K562 (cell line): Measurements from ENCODE around the gene MRPL32. TPM values are rescaled to one million over a fixed set of nuclear protein-coding genes. Genes with fewer than 3 reads are reported as not detected.

Source experiments
- ESRRB ChIP-seq: fragments of 250-450 bp; sonication (Bioruptor Pico); IDR thresholded peaks from 2 replicates; pipeline ENCODE4 v1.5.0; 2020; ENCODE audit warnings: mild to moderate bottlenecking, moderate library complexity, borderline replicate concordance
- FIP1L1 ChIP-seq: fragments of 200-400 bp; formaldehyde crosslinking; IDR thresholded peaks from 2 replicates; pipeline ENCODE4 v1.6.1; 2018; ENCODE audit warnings: mild to moderate bottlenecking, low read depth, low read length; ENCODE audit not compliant: poor library complexity, severe bottlenecking
- GABPB2 ChIP-seq: fragments of 250-450 bp; sonication (Bioruptor Pico); conservative IDR thresholded peaks from 2 replicates; pipeline ENCODE4 v1.5.1; 2021; ENCODE audit warnings: mild to moderate bottlenecking
- GATA2 ChIP-seq: sonication (generic); formaldehyde crosslinking; IDR thresholded peaks from 2 replicates; pipeline ENCODE4 v1.4.0; 2020; ENCODE audit warnings: mild to moderate bottlenecking, missing genetic modification reagents
- HCFC1 ChIP-seq: IDR thresholded peaks from 2 replicates; pipeline ENCODE4 v1.6.1; 2012; ENCODE audit warnings: low read depth, low read length, improper control_type of control experiment
- HDAC1 ChIP-seq, 2 experiments: fragments of 450-650 bp; IDR thresholded peaks; 2 replicates each; pipeline ENCODE4 v1.6.1; 2016 to 2017; ENCODE audit warnings: inconsistent platforms in 1 of 2, mild to moderate bottlenecking in 1 of 2, moderate library complexity in 1 of 2
- MBD2 ChIP-seq: sonication (generic); IDR thresholded peaks from 2 replicates; pipeline ENCODE4 v1.6.1; 2016; ENCODE audit warnings: low read depth, borderline replicate concordance
- POLR3A ChIP-seq: IDR thresholded peaks from 2 replicates; pipeline ENCODE4 v1.6.1; 2011; ENCODE audit warnings: borderline replicate concordance, mild to moderate bottlenecking, moderate library complexity; ENCODE audit not compliant: insufficient read length, insufficient read depth; ENCODE audit errors: extremely low read depth
- RBM14 ChIP-seq: fragments of 200-400 bp; formaldehyde crosslinking; IDR thresholded peaks from 2 replicates; pipeline ENCODE4 v1.6.1; 2018; ENCODE audit warnings: low read depth, mild to moderate bottlenecking, low read length, moderate library complexity, borderline replicate concordance; ENCODE audit not compliant: insufficient read depth
- RBM15 ChIP-seq: fragments of 200-400 bp; formaldehyde crosslinking; IDR thresholded peaks from 2 replicates; pipeline ENCODE4 v1.6.1; 2018; ENCODE audit warnings: mild to moderate bottlenecking, low read length, moderate library complexity; ENCODE audit not compliant: insufficient read depth
- SMARCB1 ChIP-seq: IDR thresholded peaks from 2 replicates; pipeline ENCODE4 v1.6.1; 2011; ENCODE audit warnings: improper control_type of control experiment, low read depth; ENCODE audit not compliant: insufficient read length
- STAG1 ChIP-seq: sonication (generic); formaldehyde crosslinking; IDR thresholded peaks from 2 replicates; pipeline ENCODE4 v1.5.0; 2020; ENCODE audit warnings: missing genetic modification reagents, borderline replicate concordance
- TBP ChIP-seq: optimal IDR thresholded peaks from 2 replicates; pipeline ENCODE3; 2011; ENCODE audit warnings: low read depth, low read length, improper control_type of control experiment
- ZNF124 ChIP-seq: sonication (generic); formaldehyde crosslinking; IDR thresholded peaks from 2 replicates; pipeline ENCODE4 v1.8.1; 2022; ENCODE audit warnings: missing genetic modification reagents
- ZNF143 ChIP-seq: sonication (generic); formaldehyde crosslinking; IDR thresholded peaks from 2 replicates; pipeline ENCODE4 v1.9.0; 2022; ENCODE audit warnings: mild to moderate bottlenecking, missing genetic modification reagents
- polyA plus RNA-seq, 8 experiments: library from polyadenylated mRNA; depleted of rRNA in 4 of 8; stranded (reverse) in 5 of 8; unstranded in 3 of 8; fragments of >200 nt; fragmentation: Nextera tagmentation in 2 of 8; fragmentation: Illumina TruSeq in 1 of 8; extraction: Ambion mirVana in 2 of 8; extraction: Trizol in 1 of 8; gene quantifications; 2 replicates each; pipeline versions ENCODE4 v1.2.1 to v1.2.3, GENCODE V29; 2011 to 2014; ENCODE audit warnings: inconsistent platforms in 1 of 8, missing spikeins in 1 of 8
- total RNA-seq, 7 experiments: library from RNA; depleted of rRNA in 6 of 7; stranded (reverse); fragments of >200 nt in 6 of 7; fragmentation: Illumina TruSeq in 2 of 7; extraction: Trizol in 2 of 7; gene quantifications; 2 replicates each; pipeline versions ENCODE4 v1.2.1 to v1.2.3, GENCODE V29; 2011 to 2021; ENCODE audit warnings: low replicate concordance in 1 of 7
- TF ChIP-seq, protein P1 (sequence below), 2 experiments: fragments of 450-650 bp; IDR thresholded peaks; 2 replicates each; pipeline ENCODE4 v1.6.1; 2018; ENCODE audit warnings: mild to moderate bottlenecking in 2 of 2, low read depth in 1 of 2; ENCODE audit not compliant: partially characterized antibody in 2 of 2
- TF ChIP-seq, protein P2 (sequence below): fragments of 450-650 bp; IDR thresholded peaks from 2 replicates; pipeline ENCODE4 v1.6.1; 2016; ENCODE audit warnings: antibody characterized with exemption
- TF ChIP-seq, protein P3 (sequence below): fragments of 450-650 bp; IDR thresholded peaks from 2 replicates; pipeline ENCODE4 v1.6.1; 2016
- TF ChIP-seq, protein P4 (sequence below), 2 experiments: fragments of 450-650 bp; conservative IDR thresholded peaks; 2 replicates each; pipeline ENCODE4 v1.6.1; 2017; ENCODE audit warnings: mild to moderate bottlenecking in 2 of 2, moderate library complexity in 2 of 2

Gene MRPL32
- total and polyA plus RNA-seq, 9 of the 15 experiments (the other 6 are each of a cell fraction or from before 2014, with no cell fraction given), result 75.5 to 351 (median 138) TPM

DNA sequence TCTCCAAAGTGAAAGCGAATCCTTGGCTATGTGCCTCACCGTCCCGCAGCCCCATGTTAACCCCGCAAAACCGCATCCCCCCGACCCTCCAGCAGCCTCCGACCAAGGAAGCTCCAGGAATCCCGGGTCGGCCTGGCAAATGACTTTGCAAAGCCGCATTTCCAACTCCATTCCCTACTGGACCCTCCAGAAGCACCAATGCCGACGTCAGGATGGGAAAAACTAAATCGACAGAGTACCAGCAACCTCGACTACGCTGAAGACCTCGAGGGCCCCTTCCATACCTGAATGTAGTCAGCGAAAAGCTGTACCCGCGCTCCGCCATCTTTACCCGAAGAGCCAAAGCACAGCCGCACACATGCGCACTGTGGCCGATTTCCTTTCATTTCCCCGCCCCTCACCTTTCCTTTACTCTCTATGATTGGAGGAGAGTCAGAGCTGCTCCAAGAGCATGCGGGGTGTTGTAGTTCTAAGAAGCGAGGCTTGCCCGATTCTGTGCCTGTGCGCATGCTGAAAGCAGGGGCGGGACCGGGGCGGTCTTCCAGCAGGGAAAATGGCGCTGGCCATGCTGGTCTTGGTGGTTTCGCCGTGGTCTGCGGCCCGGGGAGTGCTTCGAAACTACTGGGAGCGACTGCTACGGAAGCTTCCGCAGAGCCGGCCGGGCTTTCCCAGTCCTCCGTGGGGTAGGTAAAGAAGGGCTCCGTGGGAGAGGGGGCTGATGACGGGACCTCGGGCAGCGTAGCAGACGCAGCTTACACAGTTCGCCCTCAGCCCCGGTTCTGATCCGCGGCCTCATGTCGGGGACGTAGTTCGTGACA, at the start of gene MRPL32, which contains the start of gene PSMA2 (continued):
- TF ChIP-seq, protein P1, sequence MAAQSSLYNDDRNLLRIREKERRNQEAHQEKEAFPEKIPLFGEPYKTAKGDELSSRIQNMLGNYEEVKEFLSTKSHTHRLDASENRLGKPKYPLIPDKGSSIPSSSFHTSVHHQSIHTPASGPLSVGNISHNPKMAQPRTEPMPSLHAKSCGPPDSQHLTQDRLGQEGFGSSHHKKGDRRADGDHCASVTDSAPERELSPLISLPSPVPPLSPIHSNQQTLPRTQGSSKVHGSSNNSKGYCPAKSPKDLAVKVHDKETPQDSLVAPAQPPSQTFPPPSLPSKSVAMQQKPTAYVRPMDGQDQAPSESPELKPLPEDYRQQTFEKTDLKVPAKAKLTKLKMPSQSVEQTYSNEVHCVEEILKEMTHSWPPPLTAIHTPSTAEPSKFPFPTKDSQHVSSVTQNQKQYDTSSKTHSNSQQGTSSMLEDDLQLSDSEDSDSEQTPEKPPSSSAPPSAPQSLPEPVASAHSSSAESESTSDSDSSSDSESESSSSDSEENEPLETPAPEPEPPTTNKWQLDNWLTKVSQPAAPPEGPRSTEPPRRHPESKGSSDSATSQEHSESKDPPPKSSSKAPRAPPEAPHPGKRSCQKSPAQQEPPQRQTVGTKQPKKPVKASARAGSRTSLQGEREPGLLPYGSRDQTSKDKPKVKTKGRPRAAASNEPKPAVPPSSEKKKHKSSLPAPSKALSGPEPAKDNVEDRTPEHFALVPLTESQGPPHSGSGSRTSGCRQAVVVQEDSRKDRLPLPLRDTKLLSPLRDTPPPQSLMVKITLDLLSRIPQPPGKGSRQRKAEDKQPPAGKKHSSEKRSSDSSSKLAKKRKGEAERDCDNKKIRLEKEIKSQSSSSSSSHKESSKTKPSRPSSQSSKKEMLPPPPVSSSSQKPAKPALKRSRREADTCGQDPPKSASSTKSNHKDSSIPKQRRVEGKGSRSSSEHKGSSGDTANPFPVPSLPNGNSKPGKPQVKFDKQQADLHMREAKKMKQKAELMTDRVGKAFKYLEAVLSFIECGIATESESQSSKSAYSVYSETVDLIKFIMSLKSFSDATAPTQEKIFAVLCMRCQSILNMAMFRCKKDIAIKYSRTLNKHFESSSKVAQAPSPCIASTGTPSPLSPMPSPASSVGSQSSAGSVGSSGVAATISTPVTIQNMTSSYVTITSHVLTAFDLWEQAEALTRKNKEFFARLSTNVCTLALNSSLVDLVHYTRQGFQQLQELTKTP (IDR thresholded peaks at IDR 0.05; ENCODE audit: low read depth in 1 of 2, partially characterized antibody in 2 of 2), result peak in 1 of 2 experiments; percentile 86
- TF ChIP-seq, protein P2, sequence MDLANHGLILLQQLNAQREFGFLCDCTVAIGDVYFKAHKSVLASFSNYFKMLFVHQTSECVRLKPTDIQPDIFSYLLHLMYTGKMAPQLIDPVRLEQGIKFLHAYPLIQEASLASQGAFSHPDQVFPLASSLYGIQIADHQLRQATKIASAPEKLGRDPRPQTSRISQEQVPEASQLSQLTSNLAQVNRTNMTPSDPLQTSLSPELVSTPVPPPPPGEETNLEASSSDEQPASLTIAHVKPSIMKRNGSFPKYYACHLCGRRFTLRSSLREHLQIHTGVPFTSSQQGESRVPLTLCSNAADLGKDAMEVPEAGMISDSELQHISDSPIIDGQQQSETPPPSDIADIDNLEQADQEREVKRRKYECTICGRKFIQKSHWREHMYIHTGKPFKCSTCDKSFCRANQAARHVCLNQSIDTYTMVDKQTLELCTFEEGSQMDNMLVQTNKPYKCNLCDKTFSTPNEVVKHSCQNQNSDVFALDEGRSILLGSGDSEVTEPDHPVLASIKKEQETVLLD, result peak; percentile 96
- TF ChIP-seq GATA2 (CRISPR knock-in tag), result no peak
- TF ChIP-seq MBD2, result peak; percentile 81
- TF ChIP-seq ZNF124 (CRISPR knock-in tag), result no peak
- no peak for TF ChIP-seq FIP1L1
- no peak for TF ChIP-seq STAG1
- TF ChIP-seq HCFC1, result peak; percentile 96
- TF ChIP-seq RBM15, result no peak
- TF ChIP-seq GABPB2 (CRISPR knock-in tag), result no peak
- TF ChIP-seq, protein P3, sequence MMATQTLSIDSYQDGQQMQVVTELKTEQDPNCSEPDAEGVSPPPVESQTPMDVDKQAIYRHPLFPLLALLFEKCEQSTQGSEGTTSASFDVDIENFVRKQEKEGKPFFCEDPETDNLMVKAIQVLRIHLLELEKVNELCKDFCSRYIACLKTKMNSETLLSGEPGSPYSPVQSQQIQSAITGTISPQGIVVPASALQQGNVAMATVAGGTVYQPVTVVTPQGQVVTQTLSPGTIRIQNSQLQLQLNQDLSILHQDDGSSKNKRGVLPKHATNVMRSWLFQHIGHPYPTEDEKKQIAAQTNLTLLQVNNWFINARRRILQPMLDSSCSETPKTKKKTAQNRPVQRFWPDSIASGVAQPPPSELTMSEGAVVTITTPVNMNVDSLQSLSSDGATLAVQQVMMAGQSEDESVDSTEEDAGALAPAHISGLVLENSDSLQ, result no peak; the same call in 1 of the 2 replicates
- TF ChIP-seq, protein P4, sequence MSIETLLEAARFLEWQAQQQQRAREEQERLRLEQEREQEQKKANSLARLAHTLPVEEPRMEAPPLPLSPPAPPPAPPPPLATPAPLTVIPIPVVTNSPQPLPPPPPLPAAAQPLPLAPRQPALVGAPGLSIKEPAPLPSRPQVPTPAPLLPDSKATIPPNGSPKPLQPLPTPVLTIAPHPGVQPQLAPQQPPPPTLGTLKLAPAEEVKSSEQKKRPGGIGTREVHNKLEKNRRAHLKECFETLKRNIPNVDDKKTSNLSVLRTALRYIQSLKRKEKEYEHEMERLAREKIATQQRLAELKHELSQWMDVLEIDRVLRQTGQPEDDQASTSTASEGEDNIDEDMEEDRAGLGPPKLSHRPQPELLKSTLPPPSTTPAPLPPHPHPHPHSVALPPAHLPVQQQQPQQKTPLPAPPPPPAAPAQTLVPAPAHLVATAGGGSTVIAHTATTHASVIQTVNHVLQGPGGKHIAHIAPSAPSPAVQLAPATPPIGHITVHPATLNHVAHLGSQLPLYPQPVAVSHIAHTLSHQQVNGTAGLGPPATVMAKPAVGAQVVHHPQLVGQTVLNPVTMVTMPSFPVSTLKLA (conservative IDR thresholded peaks at IDR 0.05), result peak; percentile 78 to 90
- no peak for TF ChIP-seq RBM14
- peak; percentile 94 for TF ChIP-seq TBP
- TF ChIP-seq ZNF143, result peak; percentile 94
- no peak for TF ChIP-seq SMARCB1
- peak in 1 of 2 experiments; percentile 71; a peak in 2 of 4 replicates for TF ChIP-seq HDAC1 (IDR thresholded peaks at IDR 0.05)
- no peak for TF ChIP-seq POLR3A
- no peak for TF ChIP-seq ESRRB (CRISPR knock-in tag)
